ENCODE measurements around the gene SMAD2.
"Not testable (repeated sequence)": the region's sequence is repeated elsewhere in the genome, so short reads cannot be mapped to it uniquely, and the experiment has no call there.

The SMAD2 gene

GRCh38 chr18:47767699-47768098, 162.8 kb downstream of the SMAD2 start:
- H3K4me3 ChIP-seq (ENCODE audit: low read depth in 1 of 2, low read length in 2 of 2) = no peak overlapping the region
- no peak overlapping the region for H3K4me2 ChIP-seq (ENCODE audit: insufficient read depth, low read length)
- no peak overlapping the region for H3K27ac ChIP-seq (ENCODE audit: low read length)
- no peak for DNase-seq
- no peaks in the 10 kb centered on the region for H3K79me2 ChIP-seq (ENCODE audit: insufficient read depth, low read length)
- ATAC-seq (ENCODE audit: insufficient read depth, low read depth) = no peak
- no peaks in the 10 kb centered on the region for H3K36me3 ChIP-seq (ENCODE audit: insufficient read depth, low read length)
- H2AFZ ChIP-seq (ENCODE audit: low read depth, low read length) = no peak overlapping the region
- H3K27me3 ChIP-seq (ENCODE audit: insufficient read depth, low read length, poor library complexity) = peaks cover 9% of the 10 kb centered on the region
- H3K9ac ChIP-seq (ENCODE audit: low read depth, low read length) = no peak overlapping the region
- no peaks in the 10 kb centered on the region for H3K9me3 ChIP-seq (ENCODE audit: insufficient read depth, low read length, severe bottlenecking)
- peaks cover under 1% of the 10 kb centered on the region; the same call in 1 of the 2 replicates for H3K4me1 ChIP-seq (ENCODE audit: insufficient read depth, low read length)
- no peaks in the 10 kb centered on the region for H4K20me1 ChIP-seq (ENCODE audit: insufficient read depth, low read length)
- TF ChIP-seq EZH2 (IDR thresholded peaks at IDR 0.05; ENCODE audit: borderline replicate concordance, low read depth, low read length, severe bottlenecking) = no peak
- TF ChIP-seq CTCF (IDR thresholded peaks at IDR 0.05; ENCODE audit: borderline replicate concordance, extremely low read depth, low read length, poor library complexity, severe bottlenecking) = no peak

GRCh38 chr18:47767198-47767597, 163.3 kb downstream of the SMAD2 start:
- H3K4me1 ChIP-seq (ENCODE audit: insufficient read depth, low read length); ATAC-seq (ENCODE audit: insufficient read depth, low read depth): not testable (repeated sequence)

More at GRCh38 chr18:47767198-47767597, 163.3 kb downstream of the SMAD2 start:
- H3K9ac ChIP-seq (ENCODE audit: low read depth, low read length); H3K4me3 ChIP-seq (ENCODE audit: low read depth in 1 of 2, low read length in 2 of 2); H3K36me3 ChIP-seq (ENCODE audit: insufficient read depth, low read length); H3K27me3 ChIP-seq (ENCODE audit: insufficient read depth, low read length, poor library complexity); H3K4me2 ChIP-seq (ENCODE audit: insufficient read depth, low read length); H4K20me1 ChIP-seq (ENCODE audit: insufficient read depth, low read length); H3K79me2 ChIP-seq (ENCODE audit: insufficient read depth, low read length); H3K9me3 ChIP-seq (ENCODE audit: insufficient read depth, low read length, severe bottlenecking); H3K27ac ChIP-seq (ENCODE audit: low read length); DNase-seq; H2AFZ ChIP-seq (ENCODE audit: low read depth, low read length): not testable (repeated sequence)
